Keratinocyte (primary cell): Measurements from ENCODE around the gene LAMA3. TPM values are rescaled to one million over a fixed set of nuclear protein-coding genes. Genes with fewer than 3 reads are reported as not detected.

Source experiments
- DNase-seq: peaks from one replicate; pipeline ENCODE4 v3.0.0-alpha.2; 2011; ENCODE audit warnings: low read depth, missing footprints, low spot score
- FAIRE-seq: peaks from 2 replicates; lab custom pipeline; 2011; peaks lifted over from hg19 to GRCh38; lab: Jason Lieb, UNC
- H2AFZ ChIP-seq: 2 replicates; pipeline ENCODE4 v1.6.0; 2012; ENCODE audit warnings: low read length, control low read depth, inconsistent platforms; ENCODE audit not compliant: control insufficient read depth
- H3K27ac ChIP-seq: 2 replicates; pipeline ENCODE4 v1.5.1; 2011; ENCODE audit warnings: low read length; ENCODE audit not compliant: control insufficient read depth, insufficient read depth
- H3K27me3 ChIP-seq: 3 replicates; pipeline ENCODE4 v1.6.0; 2011; ENCODE audit warnings: low read length; ENCODE audit not compliant: control insufficient read depth, insufficient read depth; ENCODE audit errors: extremely low read depth
- H3K36me3 ChIP-seq, 2 experiments: 2 replicates in 1 of 2; 3 replicates in 1 of 2; pipeline ENCODE4 v1.5.1; 2011; ENCODE audit warnings: low read length in 2 of 2, mild to moderate bottlenecking in 1 of 2; ENCODE audit not compliant: control insufficient read depth in 2 of 2, insufficient read depth in 2 of 2; ENCODE audit errors: extremely low read depth in 1 of 2
- H3K4me1 ChIP-seq: 3 replicates; pipeline ENCODE4 v1.5.1; 2011; ENCODE audit warnings: low read length; ENCODE audit not compliant: control insufficient read depth, insufficient read depth; ENCODE audit errors: extremely low read depth
- H3K4me2 ChIP-seq: 3 replicates; pipeline ENCODE4 v1.6.0; 2011; ENCODE audit warnings: low read depth, low read length; ENCODE audit not compliant: control insufficient read depth, insufficient read depth; ENCODE audit errors: extremely low read depth
- H3K4me3 ChIP-seq, 3 experiments: fragments of 200-600 bp in 1 of 3; sonication (generic) in 1 of 3; 2 replicates in 2 of 3; 3 replicates in 1 of 3; pipeline ENCODE4 v1.5.1; 2011 to 2016; ENCODE audit warnings: low read length in 3 of 3, mild to moderate bottlenecking in 3 of 3, control low read depth in 2 of 3, inconsistent platforms in 1 of 3, low read depth in 1 of 3, mixed read lengths in 1 of 3, mixed run types in 1 of 3, moderate library complexity in 1 of 3; ENCODE audit not compliant: control insufficient read depth in 2 of 3, insufficient read depth in 2 of 3; ENCODE audit errors: extremely low read depth in 1 of 3
- H3K79me2 ChIP-seq: 2 replicates; pipeline ENCODE4 v1.6.0; 2012; ENCODE audit warnings: low read length; ENCODE audit not compliant: control insufficient read depth, insufficient read depth
- H3K9ac ChIP-seq: 3 replicates; pipeline ENCODE4 v1.6.0; 2011; ENCODE audit warnings: low read length; ENCODE audit not compliant: control insufficient read depth, insufficient read depth; ENCODE audit errors: extremely low read depth
- H3K9me1 ChIP-seq: 3 replicates; pipeline ENCODE4 v1.6.0; 2011; ENCODE audit warnings: low read length; ENCODE audit not compliant: control insufficient read depth, insufficient read depth; ENCODE audit errors: extremely low read depth
- H3K9me3 ChIP-seq: 2 replicates; pipeline ENCODE4 v1.5.1; 2012; ENCODE audit warnings: low read depth, low read length; ENCODE audit not compliant: control insufficient read depth
- H4K20me1 ChIP-seq: 3 replicates; pipeline ENCODE4 v1.6.0; 2011; ENCODE audit warnings: low read length; ENCODE audit not compliant: control insufficient read depth, insufficient read depth; ENCODE audit errors: extremely low read depth
- EZH2 ChIP-seq: IDR thresholded peaks from one replicate; pipeline ENCODE4 v1.6.1; 2012; ENCODE audit warnings: inconsistent platforms, mild to moderate bottlenecking, low read length, moderate library complexity
- dilution Hi-C: fragments of 300-500 bp; cut with MboI; formaldehyde crosslinking; loops from one replicate; pipeline ENCODE4 v1.7.0; 2020; ENCODE audit warnings: low sequenced_read_pairs; ENCODE audit not compliant: extremely low pct_ligation_motif_present
- polyA plus RNA-seq, 5 experiments: library from polyadenylated mRNA; depleted of rRNA in 3 of 5; stranded (reverse) in 3 of 5; stranded (forward) in 1 of 5; unstranded in 1 of 5; fragments of >200 nt; gene quantifications; 1 replicate in 1 of 5; 2 replicates in 3 of 5; 3 replicates in 1 of 5; pipeline versions ENCODE4 v1.2.1 to v1.2.3, GENCODE V29; 2011 to 2012; ENCODE audit warnings: missing spikeins in 2 of 5, low read depth in 1 of 5, low replicate concordance in 1 of 5
- TF ChIP-seq, protein P1 (sequence below), 3 experiments: IDR thresholded peaks in 1 of 3; conservative IDR thresholded peaks in 1 of 3; optimal IDR thresholded peaks in 1 of 3; 2 replicates in 2 of 3; 3 replicates in 1 of 3; pipeline versions ENCODE3 to v1.5.1; 2011; ENCODE audit warnings: low read length in 3 of 3, mild to moderate bottlenecking in 3 of 3, moderate library complexity in 2 of 3, control low read depth in 1 of 3, inconsistent platforms in 1 of 3; ENCODE audit not compliant: insufficient read depth in 2 of 3; ENCODE audit errors: extremely low read depth in 1 of 3

LAMA3 gene
- polyA plus RNA-seq, 1 donor (not counting 4 experiments of a cell fraction or from before 2014, with no cell fraction given), result 1,944 TPM

DNA sequence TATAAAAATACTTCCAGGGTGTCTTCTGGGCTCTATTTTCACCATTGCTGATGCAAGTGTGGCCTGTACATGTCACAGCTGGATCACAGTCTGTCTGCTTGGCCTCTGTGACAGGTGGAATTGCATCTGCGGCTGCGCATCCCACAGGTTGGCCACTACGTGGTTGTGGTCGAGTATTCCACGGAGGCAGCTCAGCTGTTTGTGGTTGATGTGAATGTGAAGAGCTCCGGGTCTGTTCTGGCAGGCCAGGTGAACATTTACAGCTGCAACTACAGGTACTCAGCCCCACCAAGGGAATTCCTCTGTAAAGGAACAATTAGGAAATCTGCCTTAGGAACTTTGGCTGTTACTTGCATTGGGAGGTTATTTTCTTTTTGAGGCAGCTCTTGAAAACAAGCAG is 144.5 kb downstream of the LAMA3 start:
- no peaks in the 10 kb centered on the region for H3K36me3 ChIP-seq
- no peaks in the 10 kb centered on the region for H3K79me2 ChIP-seq
- H3K9me1 ChIP-seq, result no peaks in the 10 kb centered on the region
- DNase-seq (no peak), FAIRE-seq (peak; percentile 5)
- no peaks in the 10 kb centered on the region for H4K20me1 ChIP-seq
- H2AFZ ChIP-seq, result no peak overlapping the region
- H3K4me1 ChIP-seq, result peaks cover 42% of the 10 kb centered on the region
- H3K4me2 ChIP-seq, result no peak overlapping the region
- TF ChIP-seq EZH2, result no peak
- TF ChIP-seq, protein P1, sequence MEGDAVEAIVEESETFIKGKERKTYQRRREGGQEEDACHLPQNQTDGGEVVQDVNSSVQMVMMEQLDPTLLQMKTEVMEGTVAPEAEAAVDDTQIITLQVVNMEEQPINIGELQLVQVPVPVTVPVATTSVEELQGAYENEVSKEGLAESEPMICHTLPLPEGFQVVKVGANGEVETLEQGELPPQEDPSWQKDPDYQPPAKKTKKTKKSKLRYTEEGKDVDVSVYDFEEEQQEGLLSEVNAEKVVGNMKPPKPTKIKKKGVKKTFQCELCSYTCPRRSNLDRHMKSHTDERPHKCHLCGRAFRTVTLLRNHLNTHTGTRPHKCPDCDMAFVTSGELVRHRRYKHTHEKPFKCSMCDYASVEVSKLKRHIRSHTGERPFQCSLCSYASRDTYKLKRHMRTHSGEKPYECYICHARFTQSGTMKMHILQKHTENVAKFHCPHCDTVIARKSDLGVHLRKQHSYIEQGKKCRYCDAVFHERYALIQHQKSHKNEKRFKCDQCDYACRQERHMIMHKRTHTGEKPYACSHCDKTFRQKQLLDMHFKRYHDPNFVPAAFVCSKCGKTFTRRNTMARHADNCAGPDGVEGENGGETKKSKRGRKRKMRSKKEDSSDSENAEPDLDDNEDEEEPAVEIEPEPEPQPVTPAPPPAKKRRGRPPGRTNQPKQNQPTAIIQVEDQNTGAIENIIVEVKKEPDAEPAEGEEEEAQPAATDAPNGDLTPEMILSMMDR (optimal IDR thresholded peaks at IDR 0.05 in 1 of 3, IDR thresholded peaks at IDR 0.05 in 1 of 3, conservative IDR thresholded peaks at IDR 0.05 in 1 of 3; ENCODE audit: extremely low read depth in 1 of 3, insufficient read depth in 2 of 3, low read length in 3 of 3), result no peak
- dilution Hi-C loops, result no loop called here
- H3K4me3 ChIP-seq, result no peak overlapping the region
- H3K9ac ChIP-seq, result no peak overlapping the region
- no peaks in the 10 kb centered on the region for H3K27me3 ChIP-seq
- no peak overlapping the region for H3K27ac ChIP-seq
- H3K9me3 ChIP-seq, result no peaks in the 10 kb centered on the region

DNA sequence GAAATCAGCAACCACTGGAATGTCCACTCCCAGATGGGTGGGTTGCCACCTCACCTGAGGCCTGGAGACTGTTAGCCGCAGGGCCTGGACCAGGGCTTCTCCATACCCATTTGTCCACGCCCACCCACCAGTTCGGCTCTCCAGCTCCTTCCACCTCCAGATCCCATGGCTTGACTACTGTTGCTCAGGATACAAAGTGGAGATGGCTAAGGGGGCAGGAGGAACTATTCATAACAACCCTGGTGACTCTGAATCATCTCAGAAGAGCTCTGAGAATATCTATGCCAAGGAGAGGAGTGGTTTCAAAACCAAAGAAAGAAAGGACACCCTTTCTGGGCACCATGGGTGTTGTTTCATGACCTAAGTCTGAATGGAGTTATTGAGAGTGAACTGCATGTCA is 145.8 kb downstream of the LAMA3 start:
- no peak overlapping the region for H2AFZ ChIP-seq
- no peaks in the 10 kb centered on the region for H3K36me3 ChIP-seq
- peak; percentile 77 for FAIRE-seq
- no peaks in the 10 kb centered on the region for H4K20me1 ChIP-seq
- TF ChIP-seq, protein P1 (optimal IDR thresholded peaks at IDR 0.05 in 1 of 3, IDR thresholded peaks at IDR 0.05 in 1 of 3, conservative IDR thresholded peaks at IDR 0.05 in 1 of 3; ENCODE audit: extremely low read depth in 1 of 3, insufficient read depth in 2 of 3, low read length in 3 of 3), result no peak
- no peak for TF ChIP-seq EZH2
- no peak overlapping the region for H3K4me3 ChIP-seq
- DNase-seq, result peak; percentile 93
- dilution Hi-C loops, result no loop called here
- H3K9me1 ChIP-seq, result no peaks in the 10 kb centered on the region
- no peaks in the 10 kb centered on the region for H3K79me2 ChIP-seq
- peak overlapping the region; percentile 51 for H3K27ac ChIP-seq
- no peaks in the 10 kb centered on the region for H3K27me3 ChIP-seq
- no peak overlapping the region for H3K4me2 ChIP-seq
- no peak overlapping the region for H3K9ac ChIP-seq
- no peaks in the 10 kb centered on the region for H3K9me3 ChIP-seq
- peaks cover 49% of the 10 kb centered on the region for H3K4me1 ChIP-seq
